AG04449 (cell line): ENCODE data around the gene TANGO2.

ENCODE experiments used
- CTCF ChIA-PET: fragments of 350-600 bp; formaldehyde crosslinking; extraction: SDS; loops from one replicate; lab custom pipeline; 2021; ENCODE audit warnings: antibody characterized with exemption; lab: Yijun Ruan, JAX
- POLR2A ChIA-PET: fragments of 400-600, 350-600 bp; formaldehyde crosslinking; extraction: SDS; loops from one replicate; lab custom pipeline; 2020; ENCODE audit warnings: antibody characterized with exemption, inconsistent platforms; lab: Yijun Ruan, JAX
- DNase-seq: peaks from one replicate; pipeline ENCODE4 v3.0.0-alpha.2; 2010; ENCODE audit warnings: low read depth, low spot score
- H3K4me3 ChIP-seq: 2 replicates; pipeline ENCODE4 v1.5.1; 2011; ENCODE audit warnings: low read depth, mild to moderate bottlenecking, control low read depth, low read length
- CTCF ChIP-seq: IDR thresholded peaks from one replicate; pipeline ENCODE4 v1.5.1; 2011; ENCODE audit warnings: mild to moderate bottlenecking, moderate library complexity, low read length, control low read depth, inconsistent platforms; ENCODE audit not compliant: insufficient read depth; ENCODE audit errors: missing control alignments

Gene TANGO2

GRCh38 chr22:20020533-20021195 is at the start of gene TANGO2:
TSS of gene TANGO2 (plus strand) at chr22:20021110. CDS start at chr22:20036799, 15,689 bp downstream.
- POLR2A ChIA-PET = interaction anchor here (0.9 kb wide), 1 partner anchor 289 kb away, joined by 4 read pairs; no protein-coding TSS in a partner anchor
- CTCF ChIA-PET = interaction anchor here (1.5 to 1.8 kb wide), 2 partner anchors 13 to 50 kb away, joined by 3 to 5 read pairs; no protein-coding TSS in a partner anchor
- no peak for TF ChIP-seq CTCF
- peak within 1 kb of the TSS; percentile 90 for H3K4me3 ChIP-seq
- peak; percentile 14 for DNase-seq

GRCh38 chr22:19971276-19972124 is 49.4 kb upstream of the TANGO2 start:
- DNase-seq = no peak
- ChIA-PET CTCF (interaction anchor here (0.9 to 11.5 kb wide), 14 partner anchors 8 to 312 kb away, joined by 3 to 172 read pairs (median 6); partner anchors contain the start of gene TANGO2), POLR2A (interaction anchor here (1.9 to 2.4 kb wide), 2 partner anchors 12 to 42 kb away, joined by 4 to 8 read pairs; no protein-coding TSS in a partner anchor)
- H3K4me3 ChIP-seq = no peak overlapping the region
- TF ChIP-seq CTCF = no peak

- TF ChIP-seq CTCF = no peak
- H3K4me3 ChIP-seq = no peak overlapping the region
- no peak for DNase-seq
- POLR2A ChIA-PET = interaction anchor here (2.4 kb wide), 1 partner anchor 41 kb away, joined by 8 read pairs; no protein-coding TSS in a partner anchor
- CTCF ChIA-PET = interaction anchor here (0.9 to 11.5 kb wide), 7 partner anchors 10 to 55 kb away, joined by 3 to 172 read pairs (median 9); no protein-coding TSS in a partner anchor
Measured at GRCh38 chr22:19972251-19972650, 48.7 kb upstream of the TANGO2 start.

GRCh38 chr22:19972652-19973550 is 48.0 kb upstream of the TANGO2 start:
- H3K4me3 ChIP-seq = no peak overlapping the region
- DNase-seq = no peak
- CTCF ChIA-PET = interaction anchor here (0.9 to 11.5 kb wide), 7 partner anchors 9 to 242 kb away, joined by 3 to 172 read pairs (median 5); no protein-coding TSS in a partner anchor
- TF ChIP-seq CTCF = no peak
- POLR2A ChIA-PET = interaction anchor here (1.1 to 2.4 kb wide), 2 partner anchors 12 to 40 kb away, joined by 4 to 8 read pairs; no protein-coding TSS in a partner anchor

- POLR2A ChIA-PET = interaction anchor here (1.1 kb wide), 1 partner anchor 11 kb away, joined by 4 read pairs; no protein-coding TSS in a partner anchor
- CTCF ChIA-PET = interaction anchor here (1.0 to 11.5 kb wide), 6 partner anchors 10 to 243 kb away, joined by 3 to 172 read pairs (median 5); no protein-coding TSS in a partner anchor
- H3K4me3 ChIP-seq = no peak overlapping the region
- TF ChIP-seq CTCF = no peak
- DNase-seq = no peak
Measured at GRCh38 chr22:19973551-19974267, 47.2 kb upstream of the TANGO2 start.
